Dermis blood vessel endothelial cell (primary cell): ENCODE measurements around the gene COBLL1. TPM values are rescaled to one million over a fixed set of nuclear protein-coding genes. Genes with fewer than 3 reads are reported as not detected.
"Not testable (repeated sequence)": the region's sequence is repeated elsewhere in the genome, so short reads cannot be mapped to it uniquely, and the experiment has no call there.

ENCODE experiments used
- DNase-seq: peaks from one replicate; pipeline ENCODE4 v3.0.0; 2010
- total RNA-seq: library from RNA; depleted of rRNA; stranded (reverse); fragments of >200 nt; gene quantifications from 2 replicates; pipeline ENCODE4 v1.2.3, GENCODE V29; 2014

COBLL1 gene
- total RNA-seq, 1 donor from 2014 or later = 7.8 TPM

DNA sequence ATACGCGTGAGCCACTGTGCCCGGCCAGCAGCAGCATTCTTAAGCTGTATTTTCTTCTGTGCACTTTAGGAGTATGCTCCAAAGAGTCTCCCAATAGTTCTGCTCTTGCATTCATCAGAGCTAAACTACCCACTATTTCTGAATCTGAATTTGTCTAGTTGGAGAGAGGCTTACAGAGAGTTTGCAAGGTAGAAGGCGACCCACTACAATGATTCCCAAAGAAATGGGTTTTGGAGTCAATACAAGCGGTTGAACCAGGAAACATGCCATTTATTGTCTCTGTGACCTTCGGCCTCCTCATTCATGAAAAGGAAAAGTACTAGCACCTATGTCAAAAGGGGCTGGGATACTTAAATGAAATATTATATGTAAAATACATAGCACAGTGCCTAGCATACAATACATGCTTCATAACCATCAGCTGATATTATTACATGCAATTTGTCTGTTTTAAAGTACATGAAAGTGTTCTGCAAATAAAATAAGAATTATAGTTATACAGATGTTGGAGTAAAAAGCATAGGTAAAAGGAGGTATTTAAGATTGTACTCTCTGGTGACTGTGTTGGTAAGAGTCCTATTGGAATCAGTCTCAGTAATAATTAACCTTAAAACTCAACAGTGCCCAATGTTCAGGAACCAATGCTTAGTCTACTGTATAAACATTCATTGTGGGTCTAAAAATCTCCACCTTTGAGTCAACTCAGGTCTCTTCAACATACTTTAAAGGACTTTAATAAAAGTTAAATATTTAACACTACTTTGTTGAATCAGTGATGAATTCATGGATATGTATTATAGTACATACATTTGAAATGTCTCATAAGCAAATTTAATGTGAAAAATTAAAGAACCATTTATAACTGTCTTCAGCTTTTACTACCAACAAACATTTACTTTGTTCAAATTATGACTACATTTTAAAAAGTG lies 130.5 kb downstream of the COBLL1 start:
- DNase-seq = no peak

DNA sequence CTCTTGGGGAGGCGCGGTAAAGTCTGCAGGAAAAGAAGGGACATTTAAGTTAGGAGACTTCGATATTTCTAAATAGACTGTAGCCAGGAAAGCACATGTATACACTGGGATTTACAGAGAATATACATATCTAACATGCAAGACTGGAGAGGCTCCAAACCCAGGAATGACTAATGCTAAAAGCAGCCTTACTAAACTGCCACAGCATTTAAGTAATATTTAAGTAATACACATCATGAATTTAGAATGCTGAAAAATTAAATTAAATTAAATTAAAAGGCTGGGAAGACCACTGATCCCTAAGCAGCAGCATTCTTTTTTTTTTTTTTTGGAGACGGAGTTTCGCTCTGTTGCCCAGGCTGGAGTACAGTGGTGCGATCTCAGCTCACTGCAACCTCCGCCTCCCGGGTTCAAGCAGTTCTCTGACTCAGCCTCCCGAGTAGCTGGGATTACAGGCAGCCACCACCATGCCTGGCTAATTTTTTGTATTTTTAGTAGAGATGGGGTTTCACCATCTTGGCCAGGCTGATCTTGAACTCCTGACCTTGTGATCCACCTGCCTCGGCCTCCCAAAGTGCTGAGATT lies 131.3 kb downstream of the COBLL1 start:
- DNase-seq = not testable (repeated sequence)

DNA sequence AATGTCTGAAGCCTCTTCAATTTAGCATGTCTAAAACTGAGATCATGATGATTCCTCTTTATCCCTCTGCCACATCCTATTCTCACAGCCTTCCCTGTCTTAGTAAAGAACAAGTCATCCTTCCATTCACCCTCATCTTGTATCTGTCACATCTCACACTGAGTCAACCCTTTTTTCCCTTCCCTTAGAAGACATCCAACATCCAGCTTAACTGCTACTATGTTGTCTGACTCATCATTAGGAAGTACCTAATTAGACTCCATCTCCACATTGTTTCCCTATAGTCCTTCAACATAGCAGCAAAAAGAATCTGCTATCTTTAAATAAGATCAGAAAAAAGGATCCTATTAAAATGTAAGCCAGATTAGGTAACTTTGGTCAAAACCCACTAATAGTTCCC lies 135.1 kb downstream of the COBLL1 start:
- peak; percentile 43 for DNase-seq

DNA sequence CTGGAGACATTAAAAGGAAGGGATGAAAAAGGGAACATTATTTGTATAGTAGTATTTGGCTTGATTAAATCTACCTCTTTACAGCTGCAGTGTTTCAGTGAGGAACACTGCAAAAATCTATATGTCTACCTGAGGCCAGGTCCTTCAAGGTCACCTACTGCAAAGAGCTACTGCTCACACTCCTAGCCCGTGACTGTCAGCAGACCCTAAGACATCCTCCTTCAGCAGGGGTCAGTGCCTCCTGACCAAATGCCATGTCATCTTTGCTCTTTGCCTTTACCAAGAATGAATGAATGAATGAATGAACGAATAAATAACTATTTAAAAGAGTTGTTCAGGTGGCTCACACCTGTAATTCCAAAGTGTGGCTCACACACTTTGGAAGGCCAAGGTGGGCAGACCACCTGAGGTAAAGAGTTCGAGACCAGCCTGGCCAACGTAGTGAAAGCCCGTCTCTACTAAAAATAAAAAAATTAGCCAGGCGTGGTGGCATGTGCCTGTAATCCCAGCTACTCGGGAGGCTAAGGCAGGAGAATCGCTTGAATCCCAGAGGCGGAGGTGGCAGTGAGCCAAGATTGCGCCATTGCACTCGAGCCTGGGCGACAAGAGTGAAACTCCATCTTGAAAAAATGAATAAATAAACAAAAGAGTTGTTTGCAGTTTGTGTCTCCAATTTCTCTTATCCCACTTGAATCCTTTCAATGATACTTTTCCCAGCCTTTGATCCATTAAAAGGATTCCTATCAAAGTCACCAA lies 136.0 kb downstream of the COBLL1 start:
- no peak for DNase-seq

DNA sequence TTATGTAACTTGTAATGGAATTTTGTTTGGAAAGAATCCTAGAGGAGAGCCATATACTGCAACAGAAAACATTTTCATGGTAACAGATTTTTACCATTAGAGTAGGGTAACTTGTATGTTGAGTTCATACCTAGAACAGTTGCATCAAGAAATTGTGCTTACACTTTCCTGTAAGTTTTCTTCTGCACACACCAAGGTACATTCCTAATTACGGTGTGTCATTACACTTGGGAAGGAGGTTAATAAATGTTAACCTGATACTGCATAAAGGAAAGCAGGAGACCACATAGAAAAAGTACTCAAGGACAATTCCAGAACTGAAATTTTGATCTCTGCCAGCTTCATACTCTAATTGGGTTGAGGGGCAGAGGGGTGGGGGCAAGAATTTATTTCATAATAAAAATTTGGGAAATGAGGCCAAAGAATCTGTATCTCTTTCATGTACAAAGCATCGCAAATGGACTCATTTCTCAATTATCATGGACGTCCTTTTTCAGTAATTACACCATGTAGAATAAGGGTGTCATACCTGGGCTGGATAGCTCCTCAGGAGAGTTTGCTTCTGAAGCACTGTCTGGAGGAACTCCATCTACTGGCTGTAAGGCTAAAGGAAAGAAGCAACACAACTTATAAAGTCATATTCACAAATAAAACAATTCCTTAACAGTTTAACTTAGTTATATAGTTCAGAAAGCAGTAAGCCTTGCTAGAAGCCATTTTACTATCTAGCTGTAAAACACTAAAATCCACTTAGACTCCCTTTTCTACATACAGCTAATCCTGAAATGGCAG lies 137.5 kb downstream of the COBLL1 start:
- no peak for DNase-seq

DNA sequence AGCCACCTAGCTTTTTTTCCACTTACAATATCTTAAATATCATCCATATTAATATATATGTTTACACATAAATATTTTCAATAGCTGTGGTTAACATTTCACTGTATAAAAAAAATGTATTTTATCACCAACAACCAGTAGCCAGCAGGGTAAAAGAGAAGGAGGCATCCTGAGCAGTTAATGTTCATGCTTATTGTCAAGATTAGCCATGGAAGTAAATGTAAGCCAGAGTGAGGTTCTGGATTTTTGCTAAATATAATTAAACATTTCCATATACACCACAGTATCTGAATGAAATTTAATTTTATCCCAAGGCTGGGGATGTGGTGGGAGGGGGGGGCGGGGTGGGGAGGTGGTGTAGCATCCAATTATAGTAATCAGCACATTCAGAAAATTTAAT lies 140.1 kb downstream of the COBLL1 start:
- no peak for DNase-seq

DNA sequence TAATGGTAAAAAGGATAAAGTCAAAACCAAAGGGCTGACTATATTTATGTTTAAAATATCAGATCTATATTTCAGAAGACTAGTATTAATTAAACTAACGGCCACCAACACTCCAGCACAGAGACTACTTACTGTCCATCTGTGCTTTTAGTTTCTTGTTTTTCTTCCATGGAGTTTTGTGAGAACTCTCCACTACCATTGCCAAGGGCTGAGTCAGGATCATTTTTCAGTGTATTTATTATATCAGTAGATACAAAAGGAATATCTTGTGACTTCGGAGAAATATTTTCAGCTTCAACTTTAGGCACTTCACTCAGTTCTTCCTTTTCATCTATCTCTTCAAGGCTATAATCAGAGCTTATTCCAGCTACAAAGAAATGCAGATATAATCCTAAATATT lies 141.2 kb downstream of the COBLL1 start:
- DNase-seq = no peak

DNA sequence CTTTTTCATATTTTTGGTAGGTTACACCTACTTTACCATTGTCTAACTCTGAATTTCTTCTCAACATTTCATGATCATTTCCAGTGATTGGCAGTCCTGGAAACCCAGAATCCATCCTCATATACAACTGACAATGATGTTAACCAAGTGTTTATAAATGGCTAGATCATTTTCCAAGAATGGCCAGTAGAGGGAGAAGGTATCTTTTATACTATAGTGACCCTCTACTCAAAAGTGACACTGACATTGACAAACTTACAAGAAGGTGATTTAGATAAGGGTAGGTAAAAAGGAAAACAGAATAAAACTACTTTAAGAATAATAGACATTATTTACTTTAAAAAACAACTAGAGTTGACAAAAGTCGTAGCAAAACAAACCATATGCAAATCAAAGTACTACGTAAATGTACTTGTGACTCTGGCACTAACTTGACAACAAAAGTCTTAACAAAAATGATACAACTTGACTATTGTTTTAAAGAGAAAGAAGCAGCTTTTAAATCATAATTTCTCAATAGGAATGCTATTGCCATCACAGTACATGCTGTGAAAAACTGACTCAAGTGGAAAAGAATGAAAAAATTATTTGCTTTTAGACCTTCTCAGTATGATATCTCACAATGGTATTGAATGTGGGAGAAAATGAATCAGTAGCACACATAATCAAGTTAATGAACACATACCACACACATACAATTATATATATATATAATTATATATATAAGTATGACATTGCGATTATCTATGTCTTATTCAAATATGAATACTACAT lies 143.7 kb downstream of the COBLL1 start:
- peak; percentile 47 for DNase-seq

DNA sequence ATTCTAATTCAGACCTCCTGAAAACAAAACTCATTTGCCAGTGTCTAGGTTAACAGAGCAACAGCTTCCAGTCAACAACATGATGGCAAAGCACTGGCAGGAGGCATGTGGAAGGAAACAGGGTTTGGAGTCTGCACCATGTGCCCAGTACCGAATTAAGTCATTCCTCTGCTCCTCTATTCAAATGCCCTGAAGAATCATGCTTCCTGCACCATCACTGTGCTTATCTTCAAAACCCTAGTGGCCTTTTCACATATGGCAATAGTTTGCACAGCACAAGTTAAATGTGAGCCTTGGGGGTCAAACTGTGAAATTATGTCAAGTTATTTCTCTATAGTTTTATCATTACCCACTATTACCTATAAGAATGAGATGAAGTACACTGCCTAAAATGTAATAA lies 145.0 kb downstream of the COBLL1 start:
- DNase-seq = peak; percentile 6

DNA sequence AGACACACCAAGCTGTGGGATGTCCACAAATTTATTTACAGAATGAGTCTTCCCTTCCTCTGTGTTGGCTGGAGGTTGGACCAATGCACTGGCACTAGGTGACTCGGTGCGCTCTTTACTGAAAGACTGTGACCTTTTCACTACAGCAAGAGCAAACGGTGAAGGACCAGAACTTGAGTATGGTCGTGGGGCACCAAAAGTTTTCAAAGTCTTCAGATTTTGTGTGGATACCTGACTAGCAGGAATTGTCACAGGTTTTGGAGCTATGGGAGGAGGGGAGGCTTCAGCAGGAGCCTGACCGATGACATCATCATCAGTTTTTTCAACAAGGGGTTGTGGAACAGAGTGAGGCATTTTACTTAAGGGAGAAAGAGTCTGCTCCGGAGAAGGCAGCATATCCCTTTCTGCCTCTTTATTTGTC lies 147.3 kb downstream of the COBLL1 start:
- no peak for DNase-seq

DNA sequence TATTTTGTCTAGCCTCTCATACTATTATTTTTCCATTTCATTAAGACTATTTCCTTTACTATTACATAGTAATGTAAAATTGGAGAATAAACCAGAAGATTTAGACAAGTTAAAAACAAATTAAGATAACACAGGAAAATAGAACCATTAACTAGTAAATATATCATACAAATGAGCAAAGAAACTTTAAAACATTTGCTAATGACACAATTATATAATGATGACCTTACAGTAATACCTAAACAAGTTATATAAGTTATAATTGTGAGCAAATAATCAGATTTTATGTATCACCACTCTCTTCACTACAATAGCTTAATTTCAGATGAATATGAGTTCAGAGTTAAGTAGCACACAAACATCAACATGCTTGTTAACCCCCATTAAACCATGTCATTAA lies 147.8 kb downstream of the COBLL1 start:
- DNase-seq = no peak

DNA sequence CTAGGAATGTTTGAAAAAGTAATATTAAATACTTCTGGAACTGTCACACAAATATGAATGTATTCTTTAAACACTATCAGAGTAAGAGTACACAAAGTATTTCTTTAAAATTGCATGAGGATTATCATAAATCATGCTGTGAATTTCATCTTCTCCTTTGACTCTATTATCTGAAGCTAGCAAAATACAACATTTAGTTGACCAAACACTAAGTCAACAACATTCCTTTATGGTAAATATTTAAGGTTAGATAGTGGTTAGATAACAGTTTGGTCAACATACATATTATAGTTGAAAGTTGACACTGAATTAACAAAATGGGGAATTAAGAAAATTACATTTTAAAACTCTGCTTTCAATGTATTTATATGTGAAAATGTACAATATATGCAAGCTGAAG lies 148.2 kb downstream of the COBLL1 start:
- no peak for DNase-seq

DNA sequence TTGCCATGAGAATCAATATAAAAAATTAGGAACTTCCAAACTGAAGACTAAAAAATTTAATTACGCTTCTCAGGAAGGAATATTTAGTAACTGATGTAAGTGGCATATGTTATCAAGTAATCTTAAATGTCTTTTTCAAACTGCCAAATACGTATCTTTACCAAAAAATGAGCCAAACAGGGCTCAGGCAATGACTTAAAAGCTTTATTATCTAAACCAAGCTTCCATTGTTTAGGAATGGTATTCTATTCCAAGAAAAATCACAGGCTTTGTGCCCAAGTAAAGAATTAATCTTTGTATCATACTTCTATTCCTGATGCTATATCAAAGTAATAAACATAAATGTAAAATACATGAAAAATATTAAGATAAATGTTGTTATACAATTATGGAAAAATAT lies 148.7 kb downstream of the COBLL1 start:
- DNase-seq = no peak

DNA sequence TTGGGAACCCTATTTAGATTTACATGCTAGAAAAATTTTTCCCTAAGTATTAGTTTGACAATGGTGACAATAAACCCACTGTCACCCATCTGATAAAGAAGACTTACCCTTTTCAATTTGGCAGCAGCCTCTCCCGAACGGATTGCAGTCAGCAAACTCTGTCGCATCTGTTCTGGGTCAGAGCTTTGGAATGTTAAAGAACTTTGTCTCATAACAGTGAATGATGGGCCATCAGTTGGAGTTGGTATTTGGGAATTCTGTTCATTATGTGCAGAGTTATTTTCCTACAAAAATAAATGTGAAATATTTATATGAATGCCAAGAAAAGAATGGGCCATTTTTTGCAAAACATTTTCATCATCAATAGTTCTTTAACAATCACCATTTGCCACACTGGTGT lies 149.5 kb downstream of the COBLL1 start:
- no peak for DNase-seq

DNA sequence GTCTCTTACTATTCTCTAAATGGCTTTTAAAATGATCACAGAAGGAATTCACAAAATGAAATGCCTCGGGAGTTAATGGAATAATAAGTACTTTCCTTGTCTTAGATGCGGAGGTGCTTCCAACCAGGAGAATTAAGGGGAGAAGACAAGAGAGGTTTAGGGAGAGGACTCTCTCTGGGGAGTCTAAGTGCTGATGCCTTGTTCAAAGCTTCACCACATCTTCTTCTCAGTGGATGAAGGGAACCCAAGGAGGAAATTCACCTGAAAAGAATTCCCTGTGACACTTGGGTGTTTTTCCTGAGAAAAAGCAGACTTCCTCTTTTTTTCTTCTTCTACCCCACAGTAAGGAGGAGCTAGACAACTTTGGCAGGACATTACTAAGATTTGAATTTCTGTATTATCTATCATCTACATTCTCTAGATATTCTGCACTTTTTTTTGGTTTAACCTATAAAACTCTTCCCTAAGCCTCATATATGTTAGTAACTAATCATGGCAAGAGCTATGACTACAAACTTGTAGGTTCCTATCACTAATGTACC lies 150.2 kb downstream of the COBLL1 start:
- no peak for DNase-seq

DNA sequence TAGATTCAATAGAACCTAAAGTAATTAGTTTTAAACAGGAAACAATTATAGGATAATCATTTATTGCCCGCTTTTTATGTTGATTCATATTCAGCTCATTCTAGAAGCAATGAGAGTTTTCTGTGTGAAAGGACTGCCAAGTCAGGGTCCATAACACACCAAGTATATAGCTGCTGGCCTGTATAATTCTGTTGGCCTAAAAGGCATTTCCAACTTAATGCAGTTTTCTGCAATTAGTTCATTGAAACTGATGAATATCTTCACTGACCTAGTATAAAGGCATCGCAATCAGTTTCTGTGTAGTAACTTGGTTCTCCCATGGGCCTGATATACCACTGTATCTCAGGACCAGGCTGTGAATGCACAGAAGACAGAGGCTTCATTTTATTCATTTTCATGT lies 151.3 kb downstream of the COBLL1 start:
- no peak for DNase-seq

DNA sequence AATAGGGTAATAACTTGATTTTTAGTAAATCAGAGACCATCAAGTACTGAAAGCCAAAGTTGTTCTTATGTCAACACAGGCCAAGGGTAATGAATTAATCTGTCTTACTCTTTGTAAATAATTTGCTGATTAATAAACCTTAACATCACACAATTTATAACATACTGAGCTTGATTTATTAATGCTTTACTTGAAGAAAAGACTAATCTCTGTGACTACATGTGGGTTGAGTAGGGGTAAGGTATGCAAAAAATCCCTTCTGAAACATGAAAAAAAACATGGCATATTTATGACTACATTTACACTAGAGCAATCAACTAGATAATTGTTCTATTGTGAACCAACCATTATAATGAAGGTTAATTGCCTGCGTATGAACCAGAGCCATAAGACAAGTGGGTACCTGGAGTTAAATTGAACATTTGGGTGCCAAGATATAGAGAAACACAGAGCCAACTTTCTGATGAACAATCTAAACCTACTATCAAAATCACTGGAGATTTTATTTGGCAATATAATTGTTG lies 152.7 kb downstream of the COBLL1 start:
- no peak for DNase-seq

DNA sequence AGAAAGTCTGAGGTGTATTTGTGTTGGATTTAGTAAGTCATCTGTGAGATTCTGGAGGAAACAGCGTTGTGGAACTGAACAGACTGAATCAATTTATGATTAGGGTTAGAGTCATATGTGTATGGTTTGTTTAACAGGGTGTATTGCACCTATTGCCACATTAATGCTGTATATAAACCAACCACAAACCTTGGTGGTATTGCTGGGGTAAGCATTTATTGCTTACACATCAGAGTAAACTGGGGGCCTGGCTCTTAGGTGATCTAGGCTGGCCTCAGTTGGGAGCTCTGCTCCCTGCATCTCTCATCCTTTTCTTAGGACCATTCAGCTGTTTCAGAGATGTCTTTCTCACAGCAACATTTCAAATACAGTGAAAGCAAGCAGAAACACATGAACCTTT lies 160.6 kb downstream of the COBLL1 start:
- no peak for DNase-seq

DNA sequence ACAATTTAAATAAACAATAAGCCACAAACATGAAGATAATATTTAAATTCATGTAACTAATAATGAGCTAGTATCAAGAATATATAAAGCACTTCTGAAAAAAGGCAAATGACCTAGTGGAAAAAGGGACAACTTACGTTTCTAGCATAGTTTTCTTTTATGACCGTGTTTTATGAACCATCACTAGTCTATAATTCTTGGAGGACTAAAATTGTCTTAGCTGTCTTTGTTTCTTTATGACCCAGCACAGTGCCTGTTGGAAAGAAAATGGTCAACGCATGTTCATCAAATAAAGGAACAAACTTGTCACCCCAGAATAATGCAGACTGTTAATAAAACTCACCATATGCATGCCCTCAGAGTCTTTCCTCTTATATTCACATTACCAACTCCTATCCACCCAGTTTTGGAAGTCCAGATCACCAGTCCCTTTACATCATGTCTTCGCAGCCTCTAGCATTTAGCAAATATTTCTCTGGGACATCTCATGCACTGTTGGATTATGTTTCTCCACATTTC lies 162.9 kb downstream of the COBLL1 start:
- DNase-seq = no peak

DNA sequence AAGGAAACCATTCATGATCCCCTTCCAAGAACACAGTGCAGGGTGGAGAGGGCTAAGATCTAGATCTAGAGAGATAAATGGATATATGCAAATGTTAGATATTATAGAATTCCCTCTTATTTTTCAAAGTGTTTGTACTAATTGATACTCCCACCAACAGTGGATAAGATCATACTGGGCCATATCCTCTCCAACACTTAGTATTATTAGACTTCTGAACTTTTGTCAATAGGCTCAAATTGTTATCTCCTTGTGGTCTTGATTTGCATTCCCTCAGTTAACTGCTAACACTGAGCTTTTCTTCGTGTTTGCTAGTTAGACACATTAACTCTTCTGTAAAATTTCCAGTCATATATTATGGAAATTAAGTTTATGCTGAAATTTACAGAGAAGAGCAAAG lies 163.9 kb downstream of the COBLL1 start:
- no peak for DNase-seq

DNA sequence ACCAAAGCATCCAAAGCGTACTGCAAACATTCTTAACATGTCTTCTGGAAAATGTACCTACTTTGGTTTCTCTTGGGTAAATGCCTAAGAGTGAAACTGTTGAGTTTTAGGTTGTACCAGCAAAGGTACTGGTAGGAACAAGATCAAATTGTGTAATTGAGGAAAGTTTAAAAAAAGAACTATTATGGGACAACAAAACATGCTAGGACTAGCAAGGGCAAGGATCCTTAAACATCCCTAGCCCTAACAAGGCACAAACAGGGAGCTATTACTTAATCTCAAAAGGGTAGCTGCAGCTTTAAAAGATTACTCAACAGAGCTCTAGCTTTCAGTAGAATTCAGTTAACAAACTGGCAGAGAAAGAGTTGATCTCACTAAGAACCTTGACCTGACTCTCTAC lies 164.4 kb downstream of the COBLL1 start:
- no peak for DNase-seq
